Measurements from ENCODE around the gene RAB13. TPM values are rescaled to one million over a fixed set of nuclear protein-coding genes. Genes with fewer than 3 reads are reported as not detected.

Gene RAB13
- total and polyA plus RNA-seq, 2 donors (not counting 3 experiments of a cell fraction or from before 2014, with no cell fraction given): 76.0 to 124 TPM

DNA sequence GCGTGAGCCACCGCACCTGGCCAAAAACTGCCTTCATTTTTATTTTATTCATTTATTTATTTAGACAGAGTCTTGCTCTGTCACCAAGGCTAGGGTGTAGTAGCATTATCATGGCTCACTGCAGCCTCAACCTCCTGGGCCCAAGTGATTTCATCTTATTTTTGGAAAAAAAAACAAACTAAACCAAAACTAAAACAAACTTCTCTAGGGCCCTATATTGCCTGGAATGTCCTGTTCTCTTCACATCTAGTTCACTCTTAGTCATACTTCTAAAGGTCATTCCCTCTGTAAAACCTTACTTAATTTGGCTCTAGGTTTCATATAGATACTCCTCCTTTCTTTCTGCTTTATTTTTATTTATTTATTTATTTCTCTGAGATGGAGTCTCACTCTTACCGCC, 20.0 kb upstream of the RAB13 start:
- no peak for DNase-seq (ENCODE audit: low read depth, low spot score)
- Histone ChIP-seq H3K79me2 (ENCODE audit: control insufficient read depth, insufficient read depth, low read length) (no peaks in the 10 kb centered on the region), H3K27ac (ENCODE audit: insufficient read depth, low read depth, low read length) (no peak overlapping the region), H3K4me1 (ENCODE audit: control insufficient read depth, extremely low read depth, insufficient read depth, low read length) (no peaks in the 10 kb centered on the region), H4K20me1 (replicated peaks; ENCODE audit: control insufficient read depth, extremely low read depth, insufficient read depth, low read length) (no peaks in the 10 kb centered on the region), H3K9me3 (replicated peaks; ENCODE audit: control insufficient read depth, insufficient read depth, low read length) (no peaks in the 10 kb centered on the region), H3K9ac (replicated peaks; ENCODE audit: extremely low read depth, insufficient read depth, low read length) (no peak overlapping the region), H2AFZ (ENCODE audit: low read depth, low read length) (no peak overlapping the region), H3K36me3 (ENCODE audit: control insufficient read depth in 2 of 2, extremely low read depth in 1 of 2, insufficient read depth in 2 of 2, low read length in 2 of 2) (no peaks in the 10 kb centered on the region), H3K4me3 (replicated peaks in 1 of 3; ENCODE audit: insufficient read depth in 1 of 3, low read depth in 1 of 3, low read length in 3 of 3) (no peak overlapping the region), H3K27me3 (ENCODE audit: control insufficient read depth in 2 of 2, insufficient read depth in 2 of 2, low read length in 2 of 2) (no peaks in the 10 kb centered on the region), H3K9me1 (replicated peaks; ENCODE audit: control insufficient read depth, extremely low read depth, insufficient read depth, low read length) (no peaks in the 10 kb centered on the region), H3K4me2 (ENCODE audit: insufficient read depth, low read length) (no peak overlapping the region)
- FAIRE-seq: no peak
- intact Hi-C loops (cut with micrococcal nuclease): no loop called here
- ChIA-PET CTCF (no interaction called here), POLR2A (no interaction called here)
- TF ChIP-seq EZH2 (IDR thresholded peaks at IDR 0.05; ENCODE audit: borderline replicate concordance, low read depth, low read length, severe bottlenecking) (no peak), POLR2A (IDR thresholded peaks at IDR 0.05; ENCODE audit: low read depth, low read length) (no peak), MAX (IDR thresholded peaks at IDR 0.05; ENCODE audit: insufficient read depth, insufficient read length) (no peak), POLR2AphosphoS5 (IDR thresholded peaks at IDR 0.05; ENCODE audit: insufficient read depth, low read depth, low read length) (no peak), GATA2 (IDR thresholded peaks at IDR 0.05; ENCODE audit: insufficient read depth, insufficient read length, low read depth, low read length) (no peak), FOS (IDR thresholded peaks at IDR 0.05; ENCODE audit: borderline replicate concordance, insufficient read depth, low read length) (no peak), MYC (IDR thresholded peaks at IDR 0.05; ENCODE audit: low read depth, low read length) (no peak), JUN (IDR thresholded peaks at IDR 0.05; ENCODE audit: borderline replicate concordance, insufficient read depth, insufficient read length, low read depth) (no peak)
- TF ChIP-seq, protein P1, sequence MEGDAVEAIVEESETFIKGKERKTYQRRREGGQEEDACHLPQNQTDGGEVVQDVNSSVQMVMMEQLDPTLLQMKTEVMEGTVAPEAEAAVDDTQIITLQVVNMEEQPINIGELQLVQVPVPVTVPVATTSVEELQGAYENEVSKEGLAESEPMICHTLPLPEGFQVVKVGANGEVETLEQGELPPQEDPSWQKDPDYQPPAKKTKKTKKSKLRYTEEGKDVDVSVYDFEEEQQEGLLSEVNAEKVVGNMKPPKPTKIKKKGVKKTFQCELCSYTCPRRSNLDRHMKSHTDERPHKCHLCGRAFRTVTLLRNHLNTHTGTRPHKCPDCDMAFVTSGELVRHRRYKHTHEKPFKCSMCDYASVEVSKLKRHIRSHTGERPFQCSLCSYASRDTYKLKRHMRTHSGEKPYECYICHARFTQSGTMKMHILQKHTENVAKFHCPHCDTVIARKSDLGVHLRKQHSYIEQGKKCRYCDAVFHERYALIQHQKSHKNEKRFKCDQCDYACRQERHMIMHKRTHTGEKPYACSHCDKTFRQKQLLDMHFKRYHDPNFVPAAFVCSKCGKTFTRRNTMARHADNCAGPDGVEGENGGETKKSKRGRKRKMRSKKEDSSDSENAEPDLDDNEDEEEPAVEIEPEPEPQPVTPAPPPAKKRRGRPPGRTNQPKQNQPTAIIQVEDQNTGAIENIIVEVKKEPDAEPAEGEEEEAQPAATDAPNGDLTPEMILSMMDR (IDR thresholded peaks at IDR 0.05; ENCODE audit: extremely low read depth in 1 of 2, insufficient read depth in 1 of 2, low read depth in 1 of 2, low read length in 2 of 2): no peak
- dilution Hi-C loops (cut with MboI; ENCODE audit: extremely low pct_ligation_motif_present, low sequenced_read_pairs): no loop called here
- BruUV-seq (replicated peaks): no TSS peak
